ENCODE measurements around the gene OR2AT4. TPM values are rescaled to one million over a fixed set of nuclear protein-coding genes. Genes with fewer than 3 reads are reported as not detected.

The OR2AT4 gene
- total RNA-seq, 1 donor from 2014 or later: not detected

GRCh38 chr11:75072582-75072981 is 24.1 kb downstream of the OR2AT4 start:
- Histone ChIP-seq H3K4me1 (ENCODE audit: control insufficient read depth in 3 of 3, insufficient read depth in 3 of 3, low read length in 3 of 3) (no peaks in the 10 kb centered on the region), H3K27me3 (ENCODE audit: control insufficient read depth in 3 of 3, insufficient read depth in 3 of 3, low read length in 3 of 3) (peaks cover 0 to 10% (median 9%) of the 10 kb centered on the region in 3 donors), H3K36me3 (ENCODE audit: control insufficient read depth in 3 of 3, insufficient read depth in 3 of 3, low read length in 3 of 3) (no peaks in the 10 kb centered on the region), H3K9ac (ENCODE audit: low read depth in 1 of 3, low read length in 3 of 3) (no peak overlapping the region), H3K9me3 (ENCODE audit: control insufficient read depth in 3 of 3, low read length in 3 of 3) (no peaks in the 10 kb centered on the region), H3K4me3 (ENCODE audit: low read length in 3 of 3) (no peak overlapping the region), H3K27ac (ENCODE audit: low read depth, low read length) (no peak overlapping the region)

GRCh38 chr11:75069473-75069872 is 27.2 kb downstream of the OR2AT4 start:
- Histone ChIP-seq H3K27ac (ENCODE audit: low read depth, low read length) (no peak overlapping the region), H3K4me3 (ENCODE audit: low read length in 3 of 3) (no peak overlapping the region), H3K9ac (ENCODE audit: low read depth in 1 of 3, low read length in 3 of 3) (no peak overlapping the region), H3K36me3 (ENCODE audit: control insufficient read depth in 3 of 3, insufficient read depth in 3 of 3, low read length in 3 of 3) (no peaks in the 10 kb centered on the region), H3K9me3 (ENCODE audit: control insufficient read depth in 3 of 3, low read length in 3 of 3) (no peaks in the 10 kb centered on the region), H3K27me3 (ENCODE audit: control insufficient read depth in 3 of 3, insufficient read depth in 3 of 3, low read length in 3 of 3) (peaks cover 0 to 10% (median 9%) of the 10 kb centered on the region in 3 donors), H3K4me1 (ENCODE audit: control insufficient read depth in 3 of 3, insufficient read depth in 3 of 3, low read length in 3 of 3) (no peaks in the 10 kb centered on the region)

- peaks cover 0 to 10% (median 9%) of the 10 kb centered on the region in 3 donors for H3K27me3 ChIP-seq (ENCODE audit: control insufficient read depth in 3 of 3, insufficient read depth in 3 of 3, low read length in 3 of 3)
- H3K27ac ChIP-seq (ENCODE audit: low read depth, low read length): no peak overlapping the region
- no peaks in the 10 kb centered on the region for H3K9me3 ChIP-seq (ENCODE audit: control insufficient read depth in 3 of 3, low read length in 3 of 3)
- no peak overlapping the region for H3K4me3 ChIP-seq (ENCODE audit: low read length in 3 of 3)
- no peaks in the 10 kb centered on the region for H3K36me3 ChIP-seq (ENCODE audit: control insufficient read depth in 3 of 3, insufficient read depth in 3 of 3, low read length in 3 of 3)
- no peak overlapping the region for H3K9ac ChIP-seq (ENCODE audit: low read depth in 1 of 3, low read length in 3 of 3)
- H3K4me1 ChIP-seq (ENCODE audit: control insufficient read depth in 3 of 3, insufficient read depth in 3 of 3, low read length in 3 of 3): no peaks in the 10 kb centered on the region
Measured at GRCh38 chr11:75068993-75069392, 27.7 kb downstream of the OR2AT4 start.

GRCh38 chr11:75068559-75068958 is 28.1 kb downstream of the OR2AT4 start:
- Histone ChIP-seq H3K4me1 (ENCODE audit: control insufficient read depth in 3 of 3, insufficient read depth in 3 of 3, low read length in 3 of 3) (no peaks in the 10 kb centered on the region), H3K4me3 (ENCODE audit: low read length in 3 of 3) (no peak overlapping the region), H3K27me3 (ENCODE audit: control insufficient read depth in 3 of 3, insufficient read depth in 3 of 3, low read length in 3 of 3) (peaks cover 0 to 10% (median 6%) of the 10 kb centered on the region in 3 donors), H3K9me3 (ENCODE audit: control insufficient read depth in 3 of 3, low read length in 3 of 3) (no peaks in the 10 kb centered on the region), H3K9ac (ENCODE audit: low read depth in 1 of 3, low read length in 3 of 3) (no peak overlapping the region), H3K36me3 (ENCODE audit: control insufficient read depth in 3 of 3, insufficient read depth in 3 of 3, low read length in 3 of 3) (no peaks in the 10 kb centered on the region), H3K27ac (ENCODE audit: low read depth, low read length) (no peak overlapping the region)

- peaks cover 0 to 3% (median under 1%) of the 10 kb centered on the region in 3 donors for H3K27me3 ChIP-seq (ENCODE audit: control insufficient read depth in 3 of 3, insufficient read depth in 3 of 3, low read length in 3 of 3)
- H3K9me3 ChIP-seq (ENCODE audit: control insufficient read depth in 3 of 3, low read length in 3 of 3): peaks cover 0 to 3% (median 0%) of the 10 kb centered on the region in 3 donors
- H3K36me3 ChIP-seq (ENCODE audit: control insufficient read depth in 3 of 3, insufficient read depth in 3 of 3, low read length in 3 of 3): no peaks in the 10 kb centered on the region
- no peak overlapping the region for H3K4me3 ChIP-seq (ENCODE audit: low read length in 3 of 3)
- no peak overlapping the region for H3K9ac ChIP-seq (ENCODE audit: low read depth in 1 of 3, low read length in 3 of 3)
- H3K27ac ChIP-seq (ENCODE audit: low read depth, low read length): no peak overlapping the region
- no peaks in the 10 kb centered on the region for H3K4me1 ChIP-seq (ENCODE audit: control insufficient read depth in 3 of 3, insufficient read depth in 3 of 3, low read length in 3 of 3)
Measured at GRCh38 chr11:75066061-75066460, 30.6 kb downstream of the OR2AT4 start.

- H3K4me1 ChIP-seq (ENCODE audit: control insufficient read depth in 3 of 3, insufficient read depth in 3 of 3, low read length in 3 of 3): no peaks in the 10 kb centered on the region
- H3K27ac ChIP-seq (ENCODE audit: low read depth, low read length): no peak overlapping the region
- no peak overlapping the region for H3K4me3 ChIP-seq (ENCODE audit: low read length in 3 of 3)
- peaks cover 0 to 2% (median 0%) of the 10 kb centered on the region in 3 donors for H3K27me3 ChIP-seq (ENCODE audit: control insufficient read depth in 3 of 3, insufficient read depth in 3 of 3, low read length in 3 of 3)
- H3K36me3 ChIP-seq (ENCODE audit: control insufficient read depth in 3 of 3, insufficient read depth in 3 of 3, low read length in 3 of 3): no peaks in the 10 kb centered on the region
- peaks cover 0 to 3% (median 0%) of the 10 kb centered on the region in 3 donors for H3K9me3 ChIP-seq (ENCODE audit: control insufficient read depth in 3 of 3, low read length in 3 of 3)
- no peak overlapping the region for H3K9ac ChIP-seq (ENCODE audit: low read depth in 1 of 3, low read length in 3 of 3)
Measured at GRCh38 chr11:75063741-75064314, 32.8 kb downstream of the OR2AT4 start.

GRCh38 chr11:75059299-75059698 is 37.4 kb downstream of the OR2AT4 start:
- Histone ChIP-seq H3K27me3 (ENCODE audit: control insufficient read depth in 3 of 3, insufficient read depth in 3 of 3, low read length in 3 of 3) (peaks cover 0 to 2% (median 0%) of the 10 kb centered on the region in 3 donors), H3K36me3 (ENCODE audit: control insufficient read depth in 3 of 3, insufficient read depth in 3 of 3, low read length in 3 of 3) (no peaks in the 10 kb centered on the region), H3K9me3 (ENCODE audit: control insufficient read depth in 3 of 3, low read length in 3 of 3) (peaks cover 0 to 3% (median 0%) of the 10 kb centered on the region in 3 donors), H3K27ac (ENCODE audit: low read depth, low read length) (no peak overlapping the region), H3K4me1 (ENCODE audit: control insufficient read depth in 3 of 3, insufficient read depth in 3 of 3, low read length in 3 of 3) (no peaks in the 10 kb centered on the region), H3K4me3 (ENCODE audit: low read length in 3 of 3) (no peak overlapping the region), H3K9ac (ENCODE audit: low read depth in 1 of 3, low read length in 3 of 3) (no peak overlapping the region)

- Histone ChIP-seq H3K4me1 (ENCODE audit: control insufficient read depth in 3 of 3, insufficient read depth in 3 of 3, low read length in 3 of 3) (no peaks in the 10 kb centered on the region), H3K27ac (ENCODE audit: low read depth, low read length) (no peak overlapping the region), H3K4me3 (ENCODE audit: low read length in 3 of 3) (no peak overlapping the region), H3K36me3 (ENCODE audit: control insufficient read depth in 3 of 3, insufficient read depth in 3 of 3, low read length in 3 of 3) (no peaks in the 10 kb centered on the region), H3K27me3 (ENCODE audit: control insufficient read depth in 3 of 3, insufficient read depth in 3 of 3, low read length in 3 of 3) (no peaks in the 10 kb centered on the region), H3K9me3 (ENCODE audit: control insufficient read depth in 3 of 3, low read length in 3 of 3) (peaks cover 0 to 4% (median 3%) of the 10 kb centered on the region in 3 donors), H3K9ac (ENCODE audit: low read depth in 1 of 3, low read length in 3 of 3) (no peak overlapping the region)
Measured at GRCh38 chr11:75056814-75057213, 39.9 kb downstream of the OR2AT4 start.

GRCh38 chr11:75055511-75055910 is 41.2 kb downstream of the OR2AT4 start:
- Histone ChIP-seq H3K36me3 (ENCODE audit: control insufficient read depth in 3 of 3, insufficient read depth in 3 of 3, low read length in 3 of 3) (no peaks in the 10 kb centered on the region), H3K4me3 (ENCODE audit: low read length in 3 of 3) (no peak overlapping the region), H3K4me1 (ENCODE audit: control insufficient read depth in 3 of 3, insufficient read depth in 3 of 3, low read length in 3 of 3) (no peaks in the 10 kb centered on the region), H3K27me3 (ENCODE audit: control insufficient read depth in 3 of 3, insufficient read depth in 3 of 3, low read length in 3 of 3) (no peaks in the 10 kb centered on the region), H3K9ac (ENCODE audit: low read depth in 1 of 3, low read length in 3 of 3) (no peak overlapping the region), H3K27ac (ENCODE audit: low read depth, low read length) (no peak overlapping the region), H3K9me3 (ENCODE audit: control insufficient read depth in 3 of 3, low read length in 3 of 3) (peaks cover 0 to 4% (median 3%) of the 10 kb centered on the region in 3 donors)

- H3K9ac ChIP-seq (ENCODE audit: low read depth in 1 of 3, low read length in 3 of 3): no peak overlapping the region
- H3K4me3 ChIP-seq (ENCODE audit: low read length in 3 of 3): no peak overlapping the region
- peaks cover 0 to 4% (median 3%) of the 10 kb centered on the region in 3 donors for H3K9me3 ChIP-seq (ENCODE audit: control insufficient read depth in 3 of 3, low read length in 3 of 3)
- no peak overlapping the region for H3K27ac ChIP-seq (ENCODE audit: low read depth, low read length)
- H3K4me1 ChIP-seq (ENCODE audit: control insufficient read depth in 3 of 3, insufficient read depth in 3 of 3, low read length in 3 of 3): no peaks in the 10 kb centered on the region
- H3K36me3 ChIP-seq (ENCODE audit: control insufficient read depth in 3 of 3, insufficient read depth in 3 of 3, low read length in 3 of 3): no peaks in the 10 kb centered on the region
- no peaks in the 10 kb centered on the region for H3K27me3 ChIP-seq (ENCODE audit: control insufficient read depth in 3 of 3, insufficient read depth in 3 of 3, low read length in 3 of 3)
Measured at GRCh38 chr11:75052457-75052856, 44.2 kb downstream of the OR2AT4 start.

Data from skeletal muscle tissue (tissue), 4 donors.